Esophagus muscularis mucosa (tissue), 4 donors: ENCODE measurements around the gene STRBP.

Experiments
- CTCF ChIP-seq, 3 experiments: fragments of 200-600 bp in 2 of 3; fragments of 450-650 bp in 1 of 3; sonication (generic) in 2 of 3; IDR thresholded peaks; one replicate each; pipeline ENCODE4 v1.5.1; 2017 to 2019; ENCODE audit warnings: antibody characterized with exemption in 3 of 3, mild to moderate bottlenecking in 2 of 3, moderate library complexity in 1 of 3
- EP300 ChIP-seq: sonication (generic); formaldehyde crosslinking; IDR thresholded peaks from one replicate; pipeline ENCODE4 v1.6.1; 2017; ENCODE audit warnings: antibody characterized with exemption
- POLR2A ChIP-seq: fragments of 450-650 bp; IDR thresholded peaks from one replicate; pipeline ENCODE4 v1.6.1; 2017; ENCODE audit warnings: antibody characterized with exemption, moderate library complexity, mild to moderate bottlenecking, low read depth

GRCh38 chr9:123167474-123167873 lies 100.9 kb downstream of the STRBP start:
- TF ChIP-seq CTCF (IDR thresholded peaks at IDR 0.05) (no peak), POLR2A (no peak), EP300 (no peak)
